HG03108 (cell line): ENCODE measurements around the gene IMPA2.

Experiments used
- ATAC-seq: cut with Tn5 transposase; IDR thresholded peaks from one replicate; pipeline ENCODE4 v1.9.1; 2021; ENCODE audit warnings: moderate library complexity; ENCODE audit not compliant: unreplicated experiment

IMPA2 gene

DNA sequence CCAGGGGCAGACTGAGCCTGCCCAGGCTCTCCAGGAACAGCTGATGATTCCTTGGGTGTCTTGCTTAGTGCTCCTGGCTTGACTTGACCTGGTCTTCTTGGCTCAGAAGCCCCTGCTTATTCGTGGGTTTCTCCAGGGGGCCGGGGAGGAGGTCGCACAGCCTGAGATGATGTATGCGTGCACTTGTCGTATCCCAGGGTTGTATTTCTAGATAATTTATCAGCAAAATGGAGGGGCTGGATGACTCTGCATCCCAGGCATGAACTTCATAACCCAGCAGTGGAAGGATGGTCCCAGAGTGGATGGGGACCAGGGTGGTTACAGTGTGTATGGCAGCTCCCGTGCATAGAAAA lies 25.2 kb downstream of the IMPA2 start:
- no peak for ATAC-seq

DNA sequence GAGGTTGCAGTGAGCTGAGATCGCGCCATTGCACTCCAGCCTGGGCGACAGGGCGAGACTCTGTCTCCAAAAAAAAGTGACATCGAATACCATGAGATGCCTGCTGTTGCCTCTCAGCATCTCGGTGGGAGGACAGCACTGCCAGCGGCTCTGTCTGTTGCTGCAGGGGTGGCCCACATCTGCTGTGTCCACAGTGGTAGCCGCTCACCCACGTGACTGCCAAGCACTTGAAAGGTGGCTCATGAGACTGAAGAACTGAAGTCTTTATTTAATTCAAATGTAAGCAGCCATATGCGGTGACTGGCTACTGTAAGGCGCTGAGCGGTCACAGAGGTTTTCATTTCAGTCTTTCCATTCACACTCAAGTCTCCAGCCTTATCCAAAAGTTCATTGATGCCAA lies 25.8 kb downstream of the IMPA2 start:
- ATAC-seq = no peak

DNA sequence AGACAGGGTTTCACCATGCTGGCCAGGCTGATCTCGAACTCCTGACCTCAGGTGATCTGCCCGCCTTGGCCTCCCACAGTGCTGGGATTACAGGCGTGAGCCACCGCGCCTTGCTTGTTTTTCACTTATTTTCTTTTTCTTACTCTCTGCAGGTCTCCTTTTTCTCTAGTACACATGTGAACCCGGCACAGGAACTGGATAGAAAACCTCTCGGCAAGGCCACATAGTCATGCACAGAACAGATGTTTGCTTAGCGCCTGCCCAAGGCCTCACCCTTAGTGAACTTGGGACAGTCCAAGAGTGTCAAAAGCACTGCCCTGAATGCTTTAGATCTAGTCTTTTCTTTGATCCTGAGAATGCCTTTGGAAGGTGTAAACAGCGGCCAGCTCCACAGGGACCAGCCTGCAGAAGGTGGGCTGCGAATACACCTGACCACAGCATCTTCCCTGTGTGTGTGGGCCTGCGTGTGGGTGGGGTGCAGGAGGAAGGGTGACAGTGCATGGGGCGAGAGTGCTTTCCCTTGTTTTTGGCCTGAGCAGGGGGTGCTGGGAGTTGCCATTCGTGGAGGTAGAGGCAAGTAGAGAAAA lies 27.0 kb downstream of the IMPA2 start:
- no peak for ATAC-seq

DNA sequence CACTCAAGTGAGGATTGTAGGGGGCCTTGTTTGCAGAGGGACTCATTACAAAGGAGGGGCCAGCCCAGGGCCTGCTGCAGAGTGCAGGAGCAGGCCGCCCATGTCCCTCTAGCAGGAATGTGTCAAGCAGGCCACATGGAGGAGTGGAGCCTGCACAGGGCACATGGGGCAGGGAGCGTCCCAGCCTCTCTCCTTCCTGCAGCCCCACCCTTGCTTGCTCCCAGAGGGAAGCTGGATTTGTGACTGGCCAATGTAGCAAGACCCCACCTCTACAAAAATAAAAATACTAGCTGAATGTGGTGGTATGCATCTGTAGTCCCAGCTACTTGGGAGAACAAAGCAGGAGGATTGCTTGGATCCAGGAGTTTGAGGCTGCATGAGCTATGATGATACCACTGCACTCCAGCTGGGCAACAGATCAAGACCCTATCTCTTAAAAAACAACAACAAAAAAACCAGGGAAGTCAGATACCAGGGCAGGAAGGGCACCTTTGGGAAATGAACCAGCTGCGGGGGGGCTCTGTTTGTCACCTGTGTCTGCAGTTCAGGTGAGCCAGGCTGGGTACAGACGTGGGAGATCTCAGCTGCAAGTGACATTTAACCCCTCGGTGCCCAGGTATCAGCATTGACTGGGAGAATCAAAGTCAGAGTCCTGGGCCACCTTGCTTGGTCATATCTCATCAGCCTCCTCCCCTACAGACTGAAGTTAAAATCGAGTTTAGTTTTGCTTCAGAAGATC lies 27.7 kb downstream of the IMPA2 start:
- no peak for ATAC-seq

DNA sequence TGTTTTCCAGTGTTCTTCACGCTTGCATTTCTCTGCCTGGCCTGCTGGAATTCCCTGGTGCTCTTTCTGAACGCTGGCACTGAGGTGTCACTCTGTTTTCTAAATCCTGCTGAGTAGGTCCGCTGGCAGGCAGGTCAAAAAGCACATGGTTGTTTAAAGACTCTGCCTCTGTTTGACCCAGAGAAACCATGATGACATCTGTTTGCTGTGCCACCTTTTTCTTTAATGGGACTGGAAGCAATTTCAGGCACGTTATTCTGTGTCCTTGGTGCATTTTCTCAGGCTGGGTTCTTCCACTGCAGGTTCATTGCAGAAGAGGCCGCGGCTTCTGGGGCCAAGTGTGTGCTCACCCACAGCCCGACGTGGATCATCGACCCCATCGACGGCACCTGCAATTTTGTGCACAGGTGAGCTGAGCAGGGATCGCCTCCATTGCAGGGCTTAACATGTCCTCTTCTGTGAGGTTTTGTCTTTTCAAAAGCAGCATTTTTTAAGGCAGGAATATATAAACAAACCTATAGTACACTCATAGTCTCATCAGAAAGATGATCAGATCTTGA lies 28.4 kb downstream of the IMPA2 start:
- no peak for ATAC-seq

DNA sequence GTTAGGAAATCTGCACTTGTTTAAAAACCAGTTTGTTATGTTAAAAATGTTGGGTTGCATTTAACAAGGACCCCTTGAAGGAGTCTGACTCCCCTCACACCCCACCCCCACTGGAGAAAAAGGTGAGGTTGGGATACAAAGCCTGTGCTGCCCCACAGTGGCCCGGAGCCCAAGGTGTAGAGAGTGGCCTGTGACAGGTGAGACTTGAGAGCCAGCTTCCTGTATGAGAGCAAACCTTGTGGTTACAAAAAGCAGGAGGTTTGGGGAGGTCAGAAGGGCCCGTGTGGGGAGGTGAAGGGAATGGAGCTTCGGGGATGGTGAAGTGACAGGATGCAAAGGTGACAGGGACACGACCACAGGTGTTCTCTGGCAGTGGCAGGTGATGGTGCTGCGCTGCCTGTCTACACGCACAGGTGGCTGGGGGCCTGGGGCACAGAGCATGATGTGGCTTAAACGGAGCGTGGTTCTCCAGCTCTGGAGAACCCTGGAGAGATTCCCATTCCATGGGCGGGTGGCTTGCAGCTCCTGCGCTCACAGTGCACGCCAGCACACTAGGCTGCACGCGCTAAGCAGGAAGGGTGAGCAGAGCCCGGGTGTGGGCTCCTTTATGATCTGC lies 29.0 kb downstream of the IMPA2 start:
- ATAC-seq = no peak

DNA sequence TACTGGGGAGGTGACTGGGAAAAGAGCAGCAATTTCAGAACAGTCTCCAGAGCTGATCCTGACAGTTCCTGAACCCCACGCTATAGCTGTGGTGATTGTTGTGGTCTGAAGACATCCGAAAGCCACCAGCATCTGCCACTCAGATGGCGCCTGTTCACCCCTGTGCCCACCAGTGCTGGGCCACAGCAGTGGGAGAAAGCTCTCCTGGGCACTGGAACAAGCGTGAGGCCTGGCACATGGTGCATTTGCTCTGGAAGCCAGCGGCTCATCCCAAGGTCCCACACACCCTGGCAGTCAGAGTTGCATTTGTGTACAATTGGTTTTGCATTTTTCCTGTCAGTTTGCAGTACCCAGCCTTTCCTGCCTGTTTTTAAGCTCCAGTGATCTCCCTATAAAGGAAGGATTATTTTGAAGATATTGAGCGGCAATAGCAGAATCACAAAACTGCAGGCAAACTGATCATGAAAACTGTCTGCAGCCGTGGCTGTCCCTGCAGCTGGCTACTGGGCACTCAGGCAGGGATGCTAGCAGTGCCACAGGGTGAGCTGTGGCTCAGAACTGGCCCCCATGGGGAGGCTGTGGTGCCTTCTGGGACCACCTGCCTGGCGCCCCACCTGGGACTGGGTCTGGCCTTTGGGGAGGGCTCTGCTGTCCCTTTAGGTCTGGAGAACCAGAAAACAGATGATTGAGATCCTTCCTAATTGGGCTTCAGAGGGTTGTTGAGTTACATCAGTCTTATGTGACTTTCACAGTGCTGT lies 30.1 kb downstream of the IMPA2 start:
- no peak for ATAC-seq

DNA sequence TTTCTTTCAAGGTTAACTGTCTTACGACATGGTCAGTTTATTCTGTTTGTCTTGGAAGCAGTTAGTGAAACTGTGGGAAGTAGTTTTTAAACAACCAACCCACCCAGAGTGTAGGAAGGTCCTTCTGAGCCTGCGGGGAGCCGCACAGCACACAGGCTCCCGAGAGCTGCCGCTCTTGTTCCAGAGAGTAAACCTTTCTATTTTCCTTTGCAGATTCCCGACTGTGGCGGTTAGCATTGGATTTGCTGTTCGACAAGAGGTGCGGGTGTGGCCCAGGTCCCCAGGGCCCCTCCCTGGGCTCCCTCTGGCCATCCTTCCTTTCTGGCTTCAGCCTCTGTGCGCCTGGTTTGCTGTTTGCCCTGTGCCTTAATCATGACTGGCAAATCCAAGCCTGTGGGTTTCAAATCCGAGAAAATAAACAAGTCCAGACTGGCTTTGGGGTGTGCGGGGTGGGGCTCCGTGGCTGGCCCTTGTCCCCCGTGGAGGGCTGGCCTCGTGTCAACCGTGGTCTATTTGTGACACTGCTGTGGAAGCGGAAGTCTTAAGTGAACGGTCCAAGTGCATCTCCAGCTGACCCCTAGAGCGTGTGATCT lies 30.7 kb downstream of the IMPA2 start:
- no peak for ATAC-seq

DNA sequence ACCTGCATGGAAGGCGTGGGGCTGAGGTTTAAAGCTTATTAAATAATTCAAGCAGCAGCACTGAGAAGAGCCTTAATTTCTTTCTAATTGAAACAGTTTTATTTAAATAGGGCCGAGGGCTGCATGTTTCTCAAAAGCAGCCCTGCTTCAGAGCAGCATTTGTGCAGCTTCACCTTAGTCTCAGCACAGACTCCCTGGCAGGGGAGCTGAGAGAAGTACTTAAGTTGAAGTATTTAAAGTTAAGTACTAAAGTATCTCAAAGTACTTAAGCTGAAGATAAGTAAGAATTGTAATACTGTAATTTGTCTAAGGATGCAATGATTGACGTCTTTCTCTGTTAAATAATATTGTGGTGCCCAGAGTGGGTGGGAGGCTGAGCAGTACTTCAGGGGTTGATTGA lies 31.4 kb downstream of the IMPA2 start:
- ATAC-seq = no peak

DNA sequence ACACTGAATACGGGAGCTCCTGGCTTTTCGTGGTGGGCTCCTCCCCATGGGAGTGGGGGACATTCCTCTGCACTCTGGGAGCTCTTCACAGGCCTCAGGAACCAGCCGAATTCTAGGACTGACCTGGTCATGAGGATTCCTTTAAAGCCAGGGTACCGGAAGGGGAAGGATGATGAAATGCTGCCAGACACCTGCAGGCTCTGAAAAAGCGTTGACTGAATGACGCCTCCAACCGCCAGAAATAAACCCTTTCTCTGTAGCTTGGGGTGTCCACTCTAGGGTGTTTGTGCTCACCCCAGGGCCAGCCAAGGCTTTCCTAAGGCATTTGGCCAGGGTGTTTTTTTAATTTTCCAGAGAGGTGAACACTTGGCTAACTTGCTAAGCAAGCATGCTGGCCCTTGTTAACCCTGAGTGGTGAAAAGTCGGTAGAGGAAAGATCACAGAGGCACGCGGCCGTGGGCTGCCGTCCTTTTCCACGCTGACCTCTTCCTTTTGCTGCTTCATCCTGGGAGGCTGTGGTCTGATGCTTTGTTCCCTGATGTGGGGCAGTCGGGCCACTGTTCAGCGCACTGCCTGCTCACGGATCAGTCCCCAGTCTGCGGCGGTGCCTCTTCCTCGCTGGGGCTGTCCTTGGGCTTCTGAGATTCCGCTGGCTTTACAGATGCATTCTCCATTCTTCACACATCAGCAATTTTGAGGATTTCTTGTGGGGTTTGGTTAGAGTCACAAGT lies 32.0 kb downstream of the IMPA2 start:
- no peak for ATAC-seq

DNA sequence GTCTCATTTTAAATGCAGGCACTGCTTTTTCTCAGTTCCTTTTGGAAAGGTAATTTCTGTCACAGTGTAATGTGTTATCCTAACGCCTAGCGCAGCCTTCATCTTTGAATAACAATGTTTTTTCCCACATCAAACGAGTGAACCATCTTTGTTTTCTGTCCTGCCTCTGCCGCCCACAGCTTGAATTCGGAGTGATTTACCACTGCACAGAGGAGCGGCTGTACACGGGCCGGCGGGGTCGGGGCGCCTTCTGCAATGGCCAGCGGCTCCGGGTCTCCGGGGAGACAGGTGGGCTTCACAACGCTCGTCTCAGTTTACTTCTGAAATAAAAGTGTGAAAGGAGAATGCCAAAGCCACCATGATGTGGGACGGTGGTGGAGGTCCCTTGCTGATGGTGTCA lies 32.8 kb downstream of the IMPA2 start:
- ATAC-seq = no peak

DNA sequence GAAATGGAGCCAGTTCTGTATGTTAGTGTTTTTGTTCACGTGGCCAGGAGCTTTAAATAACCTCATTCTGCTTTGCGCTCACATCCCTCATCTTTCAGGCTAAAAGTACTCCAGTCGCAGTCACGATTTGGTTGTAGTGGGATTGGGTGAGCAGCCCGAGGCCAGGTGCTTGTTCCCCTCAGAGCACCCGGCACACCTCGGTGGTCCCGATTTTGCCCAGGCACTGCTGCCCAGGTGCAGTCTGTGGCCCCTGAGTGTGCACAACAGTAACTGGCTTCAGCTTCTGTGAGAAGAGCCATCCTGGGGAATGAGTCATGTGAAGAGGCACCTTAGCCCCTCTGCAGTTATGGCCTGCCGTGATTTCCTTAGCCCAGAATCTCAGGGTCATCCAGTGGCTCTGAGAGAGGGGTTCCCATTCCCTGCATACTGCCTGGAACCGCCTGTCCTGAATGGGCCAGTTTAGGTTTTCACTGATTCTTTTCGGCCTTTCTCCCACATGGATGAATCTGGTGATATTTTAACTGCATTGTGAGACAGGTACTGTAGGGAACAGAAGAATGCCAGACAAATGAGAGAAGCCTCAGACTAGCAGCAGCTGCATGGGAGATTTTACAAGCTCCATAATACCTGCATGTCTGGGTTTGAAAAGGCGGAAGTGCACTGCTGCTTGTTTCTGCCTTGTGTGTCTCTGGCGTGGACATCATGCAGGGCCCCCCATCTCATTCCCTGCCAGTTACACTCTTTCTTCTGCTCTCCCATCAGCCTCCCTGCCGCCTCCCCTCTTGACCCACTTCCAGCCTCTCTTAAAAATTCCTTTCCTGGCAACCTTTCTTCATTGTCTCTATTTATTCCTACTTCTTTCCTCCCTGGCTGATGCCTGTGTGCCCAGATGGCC lies 33.5 kb downstream of the IMPA2 start:
- no peak for ATAC-seq

DNA sequence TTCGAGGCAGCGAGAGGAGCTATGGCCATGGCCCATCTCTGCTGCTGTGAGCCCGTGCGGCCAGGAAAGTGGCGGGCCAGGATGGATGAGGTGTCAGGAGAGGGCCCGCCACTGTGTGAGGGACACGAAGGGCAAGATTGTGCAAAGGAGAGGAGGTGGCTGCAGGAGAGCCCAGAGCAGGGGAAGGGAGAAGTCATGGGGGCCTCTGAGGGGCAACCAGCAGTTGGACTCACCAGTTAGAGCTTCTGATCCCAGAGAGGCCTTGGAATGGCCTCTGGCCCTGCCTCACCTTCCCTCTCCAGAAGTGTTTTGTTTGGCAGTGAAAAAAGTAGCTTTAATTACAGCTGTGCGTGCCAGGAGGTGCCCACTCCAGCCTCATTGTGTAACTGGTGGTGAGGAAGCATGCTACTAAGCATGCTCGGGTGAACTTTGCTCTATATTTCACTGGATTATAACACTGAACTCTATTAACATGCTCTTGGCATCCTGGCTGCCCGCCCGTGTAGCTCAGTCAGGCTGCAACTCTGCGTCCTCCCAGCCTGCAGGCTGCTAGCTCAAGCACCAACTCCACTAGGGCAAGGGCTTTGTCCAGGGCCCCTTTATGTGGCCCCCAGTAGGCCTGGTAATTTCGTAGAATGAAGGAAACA lies 34.2 kb downstream of the IMPA2 start:
- no peak for ATAC-seq

DNA sequence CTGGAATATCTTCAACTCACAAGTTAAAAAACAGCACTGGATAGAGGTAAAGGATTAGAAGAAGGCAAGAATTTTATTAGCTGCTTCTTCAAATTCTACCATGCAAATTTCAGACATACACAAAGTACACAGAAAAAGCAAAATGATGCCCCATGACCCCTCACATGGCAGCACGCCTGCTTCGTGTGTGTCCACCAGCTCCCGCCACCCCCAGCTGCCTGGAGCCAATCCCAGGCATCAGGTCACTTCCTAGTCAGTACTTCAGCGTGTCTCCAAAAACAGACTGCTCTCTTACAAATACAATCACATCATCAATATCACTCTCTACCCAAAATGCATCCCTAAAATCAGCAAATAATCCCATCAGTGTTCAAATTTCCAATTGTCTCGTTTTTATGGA lies 35.8 kb downstream of the IMPA2 start:
- no peak for ATAC-seq

DNA sequence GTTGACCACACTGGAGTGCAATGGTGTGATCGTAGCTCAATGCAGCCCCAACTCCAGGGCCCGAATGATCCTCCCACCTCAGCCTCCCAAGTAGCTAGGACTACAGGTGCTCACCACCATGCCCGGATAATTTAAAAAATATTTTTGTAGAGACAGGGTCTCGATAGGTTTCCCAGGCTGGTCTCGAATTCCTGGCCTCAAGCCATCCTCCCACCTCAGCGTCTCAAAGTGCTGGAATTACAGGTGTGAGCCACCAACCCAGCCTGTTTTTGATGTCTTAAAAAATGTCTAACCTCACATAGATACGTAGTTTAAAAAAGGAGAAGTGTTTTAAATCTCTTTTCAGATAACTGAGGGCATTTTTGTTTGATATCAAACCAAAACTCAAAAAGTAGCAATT lies 37.6 kb downstream of the IMPA2 start:
- ATAC-seq = no peak

DNA sequence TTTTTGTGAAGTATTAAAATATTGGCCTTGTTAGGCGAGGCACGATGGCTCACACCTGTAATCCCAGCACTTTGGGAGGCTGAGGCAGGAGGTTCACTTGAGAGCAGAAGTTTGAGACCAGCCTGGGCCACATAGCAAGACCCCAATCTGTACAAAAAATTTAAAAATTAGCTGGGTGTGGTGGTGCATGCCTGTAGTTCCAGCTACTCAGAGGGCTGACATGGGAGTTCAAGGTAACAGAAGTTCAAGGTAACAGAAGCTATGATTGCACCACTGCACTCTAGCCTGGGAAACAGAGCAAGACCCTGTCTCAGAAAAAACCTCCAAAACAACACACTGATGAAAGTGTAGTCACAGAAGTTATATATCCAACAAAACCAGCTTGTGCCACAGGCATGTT lies 39.8 kb downstream of the IMPA2 start:
- ATAC-seq = no peak

DNA sequence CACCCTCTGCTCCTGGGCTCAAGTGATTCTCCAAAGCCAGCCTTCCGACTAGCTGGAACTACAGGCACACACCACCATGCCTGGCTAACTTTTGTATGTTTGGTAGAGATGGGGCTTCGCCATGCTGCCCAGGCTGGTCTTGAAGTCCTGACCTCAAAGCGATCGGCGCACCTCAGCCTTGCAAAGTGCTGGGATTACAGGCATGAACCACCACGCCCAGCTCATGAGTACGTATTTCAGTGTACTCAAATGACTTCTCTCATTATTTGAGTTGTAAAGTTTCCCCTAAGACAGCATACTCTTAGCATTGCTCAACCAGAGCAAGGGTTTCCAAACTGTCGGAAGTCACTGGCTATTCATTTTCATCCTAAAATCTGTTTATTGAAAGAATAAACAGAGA lies 40.3 kb downstream of the IMPA2 start:
- ATAC-seq = no peak

DNA sequence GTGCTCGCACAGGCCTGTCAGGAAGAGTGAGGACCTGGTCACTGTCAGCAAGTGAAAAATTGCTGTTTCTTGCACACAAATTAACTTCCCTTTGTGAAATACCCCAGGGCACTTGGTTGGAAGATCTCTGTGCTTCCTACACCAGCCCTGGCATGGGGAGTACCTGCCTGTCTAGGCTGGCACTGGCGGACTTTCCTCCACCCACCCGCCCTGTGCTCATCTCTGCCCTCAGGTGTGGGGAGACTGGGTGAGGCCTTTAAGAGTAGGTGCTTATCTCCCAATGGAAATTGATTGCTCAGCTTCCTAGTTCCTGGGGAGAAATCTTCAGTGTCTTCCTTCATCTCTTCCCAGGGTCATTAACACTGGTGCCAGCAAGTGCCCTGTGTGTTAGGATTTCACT lies 42.1 kb downstream of the IMPA2 start:
- ATAC-seq = no peak

DNA sequence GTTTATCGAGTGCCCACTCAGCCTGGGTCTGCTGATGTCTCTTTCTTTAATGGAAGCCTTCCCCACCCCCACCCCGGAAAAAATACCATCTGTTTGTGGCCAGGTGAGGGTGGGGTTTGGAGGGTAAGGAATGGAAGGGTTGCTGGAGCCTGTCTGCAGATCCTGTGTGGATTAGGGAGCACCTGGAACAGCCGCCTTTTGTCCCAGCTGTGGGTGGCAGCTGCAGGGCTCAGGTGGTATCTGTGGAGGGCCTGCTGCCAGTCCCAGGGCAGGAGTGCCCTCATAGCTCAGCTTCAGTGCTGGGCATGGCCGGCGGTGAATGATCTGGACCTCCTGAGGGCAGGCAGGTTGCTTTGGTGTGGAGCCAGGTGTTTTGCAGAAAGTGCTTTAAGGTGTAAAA lies 45.3 kb downstream of the IMPA2 start:
- no peak for ATAC-seq
